Uterus (tissue), 2 donors: ENCODE data around the gene MYOM3.

Source experiments
- CTCF ChIP-seq, 4 experiments: fragments of 200-600 bp in 2 of 4; fragments of 450-650 bp in 2 of 4; sonication (generic) in 2 of 4; IDR thresholded peaks; one replicate each; pipeline ENCODE4 v1.5.1; 2016 to 2019; ENCODE audit warnings: antibody characterized with exemption in 4 of 4, mild to moderate bottlenecking in 2 of 4, moderate library complexity in 1 of 4
- POLR2A ChIP-seq, 2 donors: fragments of 450-650 bp; IDR thresholded peaks; one replicate each; pipeline ENCODE4 v1.6.1; 2016; ENCODE audit warnings: antibody characterized with exemption in 2 of 2, mild to moderate bottlenecking in 1 of 2, moderate library complexity in 1 of 2

- no peak for TF ChIP-seq CTCF (IDR thresholded peaks at IDR 0.05)
- no peak for TF ChIP-seq POLR2A (IDR thresholded peaks at IDR 0.05)
These were observed 13.0 kb upstream of the MYOM3 start for GRCh38 chr1:24124980-24125379.
